Left ventricle myocardium inferior (tissue), 1 donor: ENCODE data around the gene FAAP20. TPM values are rescaled to one million over a fixed set of nuclear protein-coding genes. Genes with fewer than 3 reads are reported as not detected.

ENCODE experiments used
- DNase-seq: peaks from one replicate; pipeline ENCODE4 v3.0.0-alpha.2; 2020
- H3K27ac ChIP-seq: fragments of 200-600 bp; replicated peaks from 2 replicates; pipeline ENCODE4 v1.8.0; 2021
- H3K27me3 ChIP-seq: fragments of 200-600 bp; 2 replicates; pipeline ENCODE4 v1.8.0; 2021; ENCODE audit warnings: low read depth
- H3K36me3 ChIP-seq: fragments of 200-600 bp; 2 replicates; pipeline ENCODE4 v1.8.0; 2021
- H3K4me1 ChIP-seq: fragments of 200-600 bp; 2 replicates; pipeline ENCODE4 v1.8.0; 2021
- H3K4me3 ChIP-seq: fragments of 200-600 bp; 2 replicates; pipeline ENCODE4 v1.8.0; 2021; ENCODE audit warnings: mild to moderate bottlenecking, moderate library complexity
- H3K9me3 ChIP-seq: fragments of 200-600 bp; replicated peaks from 2 replicates; pipeline ENCODE4 v1.8.0; 2021
- CTCF ChIP-seq: fragments of 200-600 bp; IDR thresholded peaks from 2 replicates; pipeline ENCODE4 v1.8.0; 2021; ENCODE audit warnings: antibody characterized with exemption, mild to moderate bottlenecking, borderline replicate concordance
- intact Hi-C: fragments of 100-400 bp; cut with micrococcal nuclease; formaldehyde crosslinking; loops from one replicate; pipeline ENCODE4 v1.11.0; 2022
- total RNA-seq: library from RNA; stranded (reverse); fragmentation: NEBNext Ultra II Directional; extraction: Animal tissue kit (Norgen Biotek cat#: 25700); gene quantifications from one replicate; pipeline ENCODE4 v1.2.1, GENCODE V29; 2021
- donor health status: DM: no; HTN: yes; CAD: no; lungs with severe emphysema.

FAAP20 gene
- total RNA-seq, 1 donor from 2014 or later, result 37.0 TPM

- no peak overlapping the region for H3K4me3 ChIP-seq
- no peaks in the 10 kb centered on the region for H3K9me3 ChIP-seq
- H3K36me3 ChIP-seq, result no peaks in the 10 kb centered on the region
- TF ChIP-seq CTCF, result no peak
- H3K27ac ChIP-seq, result peak overlapping the region; percentile 25
- no peak for DNase-seq
- intact Hi-C loops, result no loop called here
- peaks cover 79% of the 10 kb centered on the region for H3K4me1 ChIP-seq
- no peaks in the 10 kb centered on the region for H3K27me3 ChIP-seq
Measured at GRCh38 chr1:2210786-2211185, 16.2 kb upstream of the FAAP20 start.

DNA sequence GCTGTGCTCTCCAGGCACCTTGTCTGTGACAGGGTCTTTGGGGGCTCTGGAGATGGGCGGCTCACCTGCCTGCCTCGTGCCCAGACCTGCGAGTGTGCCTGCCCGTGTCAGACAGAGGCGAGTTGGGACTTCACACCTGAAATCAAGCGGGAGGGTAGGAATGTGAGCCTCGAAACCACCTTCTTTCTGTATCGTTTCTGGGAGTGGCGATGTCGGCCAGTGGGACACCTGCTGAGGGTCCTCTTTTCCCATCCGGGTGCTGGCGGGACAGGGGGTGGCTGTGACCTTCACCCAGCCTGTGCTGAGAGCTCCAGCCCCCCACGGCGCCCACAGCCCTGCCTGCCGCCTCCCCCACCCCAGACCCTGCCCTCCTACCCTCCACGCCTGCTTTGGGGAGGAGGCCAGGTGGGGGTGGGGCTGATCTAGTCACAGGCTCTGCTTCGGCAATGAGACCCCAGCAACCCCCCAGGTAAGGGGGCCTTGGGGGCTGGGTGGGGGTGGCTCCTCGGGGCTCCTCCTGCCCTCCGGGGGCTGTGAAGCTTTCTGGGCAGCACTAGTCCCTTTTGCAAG lies 15.6 kb upstream of the FAAP20 start:
- Histone ChIP-seq H3K27me3 (no peaks in the 10 kb centered on the region), H3K4me1 (peaks cover 83% of the 10 kb centered on the region), H3K27ac (peak overlapping the region; percentile 92), H3K4me3 (no peak overlapping the region), H3K9me3 (no peaks in the 10 kb centered on the region), H3K36me3 (no peaks in the 10 kb centered on the region)
- no peak for DNase-seq
- no peak for TF ChIP-seq CTCF
- intact Hi-C loops, result no loop called here

DNA sequence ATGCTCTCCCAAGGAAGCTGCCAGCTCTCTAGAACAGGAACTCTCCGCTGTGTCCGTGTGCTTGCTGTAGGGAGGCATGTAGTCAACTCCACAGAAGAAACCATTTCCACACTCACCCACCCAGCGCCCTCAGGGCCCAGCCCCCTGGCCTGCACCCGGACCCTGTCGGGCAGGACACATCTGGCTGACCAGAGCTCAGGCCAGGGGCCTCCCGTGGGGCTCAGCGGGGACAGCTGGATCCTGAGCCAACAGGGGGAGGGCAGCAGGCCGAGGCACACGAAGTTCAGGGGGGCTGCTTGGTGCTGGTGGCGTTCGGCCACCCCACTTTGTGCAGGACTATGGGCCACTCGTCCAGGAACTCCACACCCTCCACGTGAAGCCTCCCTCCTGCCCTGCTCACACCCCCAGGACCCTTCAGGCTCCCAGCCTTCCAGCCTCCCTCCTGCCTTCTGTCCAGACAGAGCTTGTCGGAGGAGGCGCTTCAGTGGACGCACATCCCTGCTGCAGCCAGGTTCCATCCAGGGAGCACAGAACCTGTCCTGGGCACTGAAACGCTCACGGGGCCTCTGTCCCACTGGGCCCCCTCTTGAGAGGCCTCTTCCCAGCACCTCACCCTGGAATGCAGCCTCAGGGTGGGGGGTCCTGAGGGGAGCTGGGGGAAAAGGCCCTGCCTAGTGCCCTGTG lies 15.0 kb upstream of the FAAP20 start:
- Histone ChIP-seq H3K27me3 (no peaks in the 10 kb centered on the region), H3K4me1 (peaks cover 78% of the 10 kb centered on the region), H3K9me3 (no peaks in the 10 kb centered on the region), H3K27ac (peak overlapping the region; percentile 92), H3K4me3 (no peak overlapping the region), H3K36me3 (no peaks in the 10 kb centered on the region)
- DNase-seq, result no peak
- TF ChIP-seq CTCF, result no peak
- intact Hi-C loops, result no loop called here

- peak; percentile 38 for DNase-seq
- no peak for TF ChIP-seq CTCF
- Histone ChIP-seq H3K27me3 (no peaks in the 10 kb centered on the region), H3K9me3 (no peaks in the 10 kb centered on the region), H3K27ac (peak overlapping the region; percentile 92), H3K4me1 (peaks cover 78% of the 10 kb centered on the region), H3K4me3 (no peak overlapping the region), H3K36me3 (no peaks in the 10 kb centered on the region)
- intact Hi-C loops, result no loop called here
Measured at GRCh38 chr1:2208309-2209239, 14.0 kb upstream of the FAAP20 start.

DNA sequence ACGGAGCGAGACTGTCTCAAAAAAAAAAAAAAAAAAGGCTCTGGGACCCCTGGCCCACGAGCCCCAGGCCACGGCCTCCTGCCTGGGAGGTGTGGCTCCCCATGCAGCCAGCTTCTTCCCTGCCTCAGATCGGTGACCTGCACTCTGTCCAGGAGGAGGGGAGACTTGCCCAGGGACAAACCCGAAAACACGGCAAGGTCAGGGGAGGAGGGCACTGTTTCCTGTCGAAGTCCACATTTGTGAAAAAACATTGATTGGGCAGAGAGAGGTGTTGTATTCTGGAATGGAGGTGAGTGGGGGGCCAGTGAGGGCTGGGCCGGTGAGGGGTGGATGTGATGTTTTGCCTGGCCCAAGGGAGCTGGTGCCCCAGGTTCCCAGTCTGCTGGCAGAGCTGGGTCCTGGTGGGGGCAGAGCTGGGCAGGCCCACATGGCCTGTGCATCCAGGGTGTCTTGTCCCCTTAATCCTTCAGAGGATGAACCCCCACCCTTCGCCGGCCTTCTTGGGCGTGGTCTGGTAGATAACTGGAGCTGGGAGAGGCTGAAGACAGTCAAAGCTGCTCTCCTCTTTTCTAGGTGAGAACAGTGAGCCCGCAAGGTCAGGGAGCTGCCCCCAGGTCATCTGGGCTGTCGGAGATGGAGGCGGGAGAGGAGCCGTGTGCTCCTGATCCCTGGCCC lies 12.4 kb upstream of the FAAP20 start:
- no peak for DNase-seq
- no peaks in the 10 kb centered on the region for H3K9me3 ChIP-seq
- H3K27me3 ChIP-seq, result no peaks in the 10 kb centered on the region
- peak overlapping the region; percentile 47 for H3K4me3 ChIP-seq
- H3K36me3 ChIP-seq, result no peaks in the 10 kb centered on the region
- peaks cover 68% of the 10 kb centered on the region for H3K4me1 ChIP-seq
- intact Hi-C loops, result no loop called here
- TF ChIP-seq CTCF, result no peak
- peak overlapping the region; percentile 92 for H3K27ac ChIP-seq
